ENCODE measurements around the gene PACS2. TPM values are rescaled to one million over a fixed set of nuclear protein-coding genes. Genes with fewer than 3 reads are reported as not detected.

The PACS2 gene
- total and polyA plus RNA-seq, 2 of the 8 experiments (the other 6 are each of a cell fraction or from before 2014, with no cell fraction given) = 38.0 to 62.8 TPM

DNA sequence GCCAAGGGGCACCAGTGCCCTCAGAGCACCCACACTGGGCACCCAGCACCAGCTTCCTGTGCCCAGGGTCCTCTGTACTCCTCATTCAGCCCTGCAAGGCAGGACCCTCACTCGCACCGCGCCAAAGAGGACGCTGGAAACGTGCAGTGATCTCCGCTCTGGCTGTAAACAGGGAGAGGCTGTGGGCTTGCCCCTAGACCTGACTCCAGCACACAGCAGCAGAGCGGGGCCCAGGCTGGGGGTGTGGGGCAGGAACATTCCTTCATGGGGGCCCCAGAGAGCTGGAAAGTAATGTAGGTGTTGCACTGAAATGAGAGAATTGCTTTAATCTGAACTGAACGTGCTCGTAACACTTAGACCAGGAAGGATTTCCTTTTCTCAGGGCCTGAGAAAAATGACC is 8.8 kb upstream of the PACS2 start:
- ChIA-PET POLR2A (ENCODE audit: partially characterized antibody) (interaction anchor here (0.7 to 0.8 kb wide), 2 partner anchors 9 to 1821 kb away, joined by 4 read pairs; partner anchors contain the start of gene PACS2), CTCF (ENCODE audit: partially characterized antibody) (interaction anchor here (0.7 to 1.6 kb wide), 4 partner anchors 9 to 159 kb away, joined by 3 to 5 read pairs (median 4); no protein-coding TSS in a partner anchor)
- Histone ChIP-seq H4K8ac (ENCODE audit: extremely low read depth, insufficient read depth, low read length) (no peak overlapping the region), H2AK5ac (ENCODE audit: low read depth, low read length) (0 out of 2 replicates have a peak overlapping the region, but pooled peaks have one; percentile 70), H3K23ac (ENCODE audit: insufficient read length) (no peak overlapping the region), H2BK5ac (ENCODE audit: low read depth, low read length) (no peak overlapping the region), H4K5ac (ENCODE audit: insufficient read length, low read depth, low read length) (no peak overlapping the region), H2BK20ac (ENCODE audit: low read length) (no peak overlapping the region), H3K4ac (replicated peaks; ENCODE audit: insufficient read length, low read depth, low read length) (no peak overlapping the region), H3K27ac (ENCODE audit: low read depth, low read length) (no peak overlapping the region), H3K9me3 (ENCODE audit: insufficient read depth in 2 of 2, low read depth in 1 of 2, low read length in 1 of 2) (no peaks in the 10 kb centered on the region), H3K79me1 (ENCODE audit: low read depth, low read length) (no peaks in the 10 kb centered on the region), H3K4me3 (ENCODE audit: extremely low read depth in 1 of 4, insufficient read depth in 2 of 4, low read depth in 3 of 4, low read length in 4 of 4) (no peak overlapping the region), H3K56ac (replicated peaks; ENCODE audit: insufficient read length, low read depth, low read length) (no peak overlapping the region), H3K4me2 (ENCODE audit: insufficient read depth in 1 of 2, low read depth in 2 of 2, low read length in 2 of 2) (no peak overlapping the region; a peak in 1 of 4 replicates), H4K20me1 (replicated peaks in 1 of 2; ENCODE audit: control insufficient read depth in 1 of 2, insufficient read depth in 2 of 2, low read length in 2 of 2) (peaks cover 0 to 4% of the 10 kb centered on the region in 2 experiments), H3K9ac (replicated peaks in 1 of 4; ENCODE audit: extremely low read depth in 1 of 4, low read depth in 3 of 4, low read length in 3 of 4) (no peak overlapping the region), H3K4me1 (replicated peaks in 1 of 4; ENCODE audit: control insufficient read depth in 3 of 4, insufficient read depth in 4 of 4, low read length in 3 of 4) (peaks cover 2 to 11% (median 9%) of the 10 kb centered on the region in 4 experiments), H3K14ac (ENCODE audit: insufficient read length) (no peak overlapping the region), H4K91ac (replicated peaks; ENCODE audit: insufficient read length, low read length) (no peak overlapping the region), H2AFZ (ENCODE audit: low read length) (no peak overlapping the region), H3K23me2 (ENCODE audit: low read depth, low read length) (peaks cover 4% of the 10 kb centered on the region; the same call in 1 of the 2 replicates), H3K18ac (ENCODE audit: extremely low read depth, low read length) (no peak overlapping the region), H2BK15ac (ENCODE audit: low read length) (no peak overlapping the region), H3K79me2 (ENCODE audit: control insufficient read depth in 1 of 2, insufficient read depth in 2 of 2, low read length in 2 of 2) (no peaks in the 10 kb centered on the region), H2BK12ac (ENCODE audit: low read depth, low read length) (no peak overlapping the region), H3K36me3 (ENCODE audit: control insufficient read depth in 2 of 4, insufficient read depth in 4 of 4, low read length in 3 of 4) (no peaks in the 10 kb centered on the region), H3K27me3 (replicated peaks in 1 of 4; ENCODE audit: control insufficient read depth in 3 of 4, extremely low read depth in 1 of 4, insufficient read depth in 3 of 4, low read length in 3 of 4) (no peaks in the 10 kb centered on the region), H2BK120ac (replicated peaks; ENCODE audit: low read depth, low read length) (no peak overlapping the region)
- WGBS, 2 experiments (ENCODE audit: extremely low coverage in 1 of 2, insufficient coverage in 1 of 2, insufficient read length in 1 of 2, insufficient replicate concordance in 2 of 2, low coverage in 1 of 2, low lambda C conversion rate in 2 of 2, missing lambda C conversion rate in 1 of 2) = 87% methylated on average over 9 of the region's 9 CpGs; no CpG with 5 or more reads in 1 of the 2 experiments
- DNase-seq (ENCODE audit: low read depth in 1 of 2, low spot score in 2 of 2) (no peak), FAIRE-seq (no peak)
- TF ChIP-seq POU5F1 (IDR thresholded peaks at IDR 0.05; ENCODE audit: low read depth, low read length) (no peak), NRF1 (IDR thresholded peaks at IDR 0.05; ENCODE audit: low read depth, low read length) (no peak), CHD1 (IDR thresholded peaks at IDR 0.05; ENCODE audit: low read depth, low read length) (no peak), SRF (IDR thresholded peaks at IDR 0.05; ENCODE audit: low read depth, low read length) (no peak), SUZ12 (IDR thresholded peaks at IDR 0.05; ENCODE audit: low read length) (no peak), CTBP2 (IDR thresholded peaks at IDR 0.05; ENCODE audit: borderline replicate concordance, insufficient read depth, insufficient read length, low read length) (no peak), RBBP5 (IDR thresholded peaks at IDR 0.05; ENCODE audit: borderline replicate concordance, low read depth, low read length) (no peak), TAF7 (optimal IDR thresholded peaks at IDR 0.05; ENCODE audit: borderline replicate concordance, low read depth, low read length) (no peak), TBP (IDR thresholded peaks at IDR 0.05; ENCODE audit: low read depth, low read length) (no peak), SIN3A (conservative IDR thresholded peaks at IDR 0.05 in 1 of 2, IDR thresholded peaks at IDR 0.05 in 1 of 2; ENCODE audit: low read depth in 1 of 2, low read length in 2 of 2) (no peak), TCF12 (IDR thresholded peaks at IDR 0.05; ENCODE audit: low read depth, low read length) (no peak), BACH1 (IDR thresholded peaks at IDR 0.05; ENCODE audit: low read length) (no peak), TEAD4 (IDR thresholded peaks at IDR 0.05; ENCODE audit: low read depth, low read length) (no peak), EP300 (IDR thresholded peaks at IDR 0.05; ENCODE audit: borderline replicate concordance in 1 of 2, low read depth in 2 of 2, low read length in 2 of 2) (no peak)

Measured in H1 (cell line).